DND-41 (cell line): ENCODE measurements around the gene KAT5.
"Not testable (repeated sequence)": the region's sequence is repeated elsewhere in the genome, so short reads cannot be mapped to it uniquely, and the experiment has no call there.

Experiments
- CTCF ChIP-seq: IDR thresholded peaks from 2 replicates; pipeline ENCODE4 v1.5.1; 2012; ENCODE audit warnings: borderline replicate concordance, low read length, moderate library complexity, mild to moderate bottlenecking; ENCODE audit not compliant: poor library complexity, severe bottlenecking; ENCODE audit errors: extremely low read depth
- EZH2 ChIP-seq: IDR thresholded peaks from 3 replicates; pipeline ENCODE4 v1.6.1; 2012; ENCODE audit warnings: borderline replicate concordance, low read depth, mild to moderate bottlenecking, moderate library complexity, low read length, inconsistent platforms; ENCODE audit not compliant: severe bottlenecking

GRCh38 chr11:65762816-65763215, 50.8 kb downstream of the KAT5 start:
- TF ChIP-seq CTCF, EZH2: not testable (repeated sequence)
